Skeletal muscle cell (primary cell): ENCODE results near the gene CD200.
"Not testable (repeated sequence)": the region's sequence is repeated elsewhere in the genome, so short reads cannot be mapped to it uniquely, and the experiment has no call there.

Experiments
- DNase-seq: peaks from one replicate; pipeline ENCODE4 v3.0.0-alpha.2; 2010; ENCODE audit warnings: low read depth
- H3K4me3 ChIP-seq: 2 replicates; pipeline ENCODE4 v1.5.1; 2011; ENCODE audit warnings: low read depth, mild to moderate bottlenecking, control low read depth, low read length, moderate library complexity

Gene CD200

GRCh38 chr3:112381673-112382542, 49.0 kb downstream of the CD200 start:
- no peak overlapping the region for H3K4me3 ChIP-seq
- no peak for DNase-seq

GRCh38 chr3:112382543-112383160, 49.7 kb downstream of the CD200 start:
- H3K4me3 ChIP-seq, result no peak overlapping the region
- DNase-seq, result no peak

GRCh38 chr3:112384769-112385168, 51.8 kb downstream of the CD200 start:
- no peak for DNase-seq
- no peak overlapping the region for H3K4me3 ChIP-seq

- no peak for DNase-seq
- no peak overlapping the region for H3K4me3 ChIP-seq
Measured at GRCh38 chr3:112388972-112389371, 56.0 kb downstream of the CD200 start.

GRCh38 chr3:112389961-112390360, 57.0 kb downstream of the CD200 start:
- no peak for DNase-seq

GRCh38 chr3:112390783-112391641, 58.1 kb downstream of the CD200 start:
- peak; percentile 89 for DNase-seq
- H3K4me3 ChIP-seq, result no peak overlapping the region

More at GRCh38 chr3:112389961-112390360, 57.0 kb downstream of the CD200 start:
- H3K4me3 ChIP-seq, result no peak overlapping the region

- DNase-seq, result no peak
- H3K4me3 ChIP-seq, result no peak overlapping the region
Measured at GRCh38 chr3:112391648-112392047, 58.7 kb downstream of the CD200 start.

- no peak for DNase-seq
- no peak overlapping the region for H3K4me3 ChIP-seq
Measured at GRCh38 chr3:112392393-112393359, 59.7 kb downstream of the CD200 start.

- no peak for DNase-seq
- H3K4me3 ChIP-seq, result no peak overlapping the region
Measured at GRCh38 chr3:112393360-112393728, 60.4 kb downstream of the CD200 start.

- no peak for DNase-seq
- H3K4me3 ChIP-seq, result no peak overlapping the region
Measured at GRCh38 chr3:112394003-112394640, 61.2 kb downstream of the CD200 start.

- H3K4me3 ChIP-seq, result no peak overlapping the region
- no peak for DNase-seq
Measured at GRCh38 chr3:112395181-112395895, 62.4 kb downstream of the CD200 start.

- H3K4me3 ChIP-seq, result no peak overlapping the region
- DNase-seq, result no peak
Measured at GRCh38 chr3:112395896-112396290, 62.9 kb downstream of the CD200 start.

- no peak for DNase-seq
- no peak overlapping the region for H3K4me3 ChIP-seq
Measured at GRCh38 chr3:112397556-112397955, 64.6 kb downstream of the CD200 start.

- no peak overlapping the region for H3K4me3 ChIP-seq
- DNase-seq, result no peak
Measured at GRCh38 chr3:112399064-112399463, 66.1 kb downstream of the CD200 start.

- H3K4me3 ChIP-seq, DNase-seq: not testable (repeated sequence)
Measured at GRCh38 chr3:112399554-112399953, 66.6 kb downstream of the CD200 start.

GRCh38 chr3:112400317-112400716, 67.4 kb downstream of the CD200 start:
- not testable (repeated sequence) for H3K4me3 ChIP-seq, DNase-seq

- no peak overlapping the region for H3K4me3 ChIP-seq
Measured at GRCh38 chr3:112401617-112402016, 68.7 kb downstream of the CD200 start.

GRCh38 chr3:112403103-112403502, 70.1 kb downstream of the CD200 start:
- H3K4me3 ChIP-seq, result no peak overlapping the region
- DNase-seq, result no peak

More at GRCh38 chr3:112401617-112402016, 68.7 kb downstream of the CD200 start:
- no peak for DNase-seq
